HL-60 (cell line): ENCODE measurements around the gene SCG3.

Source experiments
- GABPA ChIP-seq: IDR thresholded peaks from 2 replicates; pipeline ENCODE4 v1.6.1; 2012; ENCODE audit warnings: low read depth
- POLR2AphosphoS5 ChIP-seq: IDR thresholded peaks from 2 replicates; pipeline ENCODE4 v1.6.1; 2012; ENCODE audit warnings: low read depth
- SPI1 ChIP-seq: IDR thresholded peaks from 2 replicates; pipeline ENCODE4 v1.6.1; 2012; ENCODE audit warnings: low read depth, mild to moderate bottlenecking, borderline replicate concordance
- TF ChIP-seq, protein P1 (sequence below): IDR thresholded peaks from one replicate; pipeline ENCODE4 v1.5.1; 2011; ENCODE audit warnings: low read length, control low read depth, inconsistent platforms; ENCODE audit not compliant: insufficient read depth
- TF ChIP-seq, protein P2 (sequence below): IDR thresholded peaks from 2 replicates; pipeline ENCODE4 v1.6.1; 2012; ENCODE audit warnings: low read depth; ENCODE audit not compliant: insufficient replicate concordance

DNA sequence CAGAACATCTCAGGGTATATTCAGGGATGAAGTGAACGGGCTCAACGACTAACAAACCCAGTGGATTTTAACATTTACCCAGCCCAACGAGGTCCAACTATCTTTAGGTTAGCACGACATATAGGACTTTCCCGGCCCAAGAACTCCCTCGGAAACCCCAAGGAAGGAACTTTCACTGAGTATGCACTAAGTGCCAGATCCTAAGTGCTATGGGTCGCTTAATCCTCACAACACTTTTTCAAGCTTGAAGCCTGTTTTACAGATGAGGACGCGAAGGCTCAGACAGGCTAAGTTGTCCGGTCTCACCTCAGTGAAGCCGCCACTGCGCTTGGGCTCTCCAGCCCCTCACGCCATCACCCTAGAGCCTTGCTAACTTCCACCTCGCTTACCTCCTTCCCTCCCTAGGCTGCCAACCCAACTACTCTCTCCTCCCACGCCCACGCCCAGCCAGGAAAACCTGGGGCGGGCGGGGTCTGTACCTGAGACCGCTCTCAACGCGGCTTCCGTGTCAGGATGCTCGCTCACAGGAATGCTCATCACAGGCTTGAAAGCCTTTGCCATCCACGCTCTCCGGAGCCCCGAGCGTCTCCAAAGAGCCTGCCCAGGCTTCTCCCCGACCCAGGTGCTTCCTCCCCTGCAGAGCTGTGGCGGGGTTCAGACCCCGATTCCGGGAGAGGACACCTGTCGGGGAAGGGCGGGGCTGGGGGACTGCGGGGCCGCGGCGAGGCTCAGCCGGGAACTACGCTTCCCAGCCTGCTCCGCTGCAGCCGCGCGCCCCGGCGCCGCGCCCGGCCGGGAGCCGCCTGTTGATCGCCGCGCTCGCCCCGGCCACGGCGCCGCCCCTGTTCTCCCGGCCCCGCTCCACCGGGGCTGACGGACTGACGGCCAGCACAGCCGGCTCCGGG lies 69.7 kb downstream of the SCG3 start, which contains the start of gene TMOD2:
- no peak for TF ChIP-seq GABPA
- TF ChIP-seq, protein P1, sequence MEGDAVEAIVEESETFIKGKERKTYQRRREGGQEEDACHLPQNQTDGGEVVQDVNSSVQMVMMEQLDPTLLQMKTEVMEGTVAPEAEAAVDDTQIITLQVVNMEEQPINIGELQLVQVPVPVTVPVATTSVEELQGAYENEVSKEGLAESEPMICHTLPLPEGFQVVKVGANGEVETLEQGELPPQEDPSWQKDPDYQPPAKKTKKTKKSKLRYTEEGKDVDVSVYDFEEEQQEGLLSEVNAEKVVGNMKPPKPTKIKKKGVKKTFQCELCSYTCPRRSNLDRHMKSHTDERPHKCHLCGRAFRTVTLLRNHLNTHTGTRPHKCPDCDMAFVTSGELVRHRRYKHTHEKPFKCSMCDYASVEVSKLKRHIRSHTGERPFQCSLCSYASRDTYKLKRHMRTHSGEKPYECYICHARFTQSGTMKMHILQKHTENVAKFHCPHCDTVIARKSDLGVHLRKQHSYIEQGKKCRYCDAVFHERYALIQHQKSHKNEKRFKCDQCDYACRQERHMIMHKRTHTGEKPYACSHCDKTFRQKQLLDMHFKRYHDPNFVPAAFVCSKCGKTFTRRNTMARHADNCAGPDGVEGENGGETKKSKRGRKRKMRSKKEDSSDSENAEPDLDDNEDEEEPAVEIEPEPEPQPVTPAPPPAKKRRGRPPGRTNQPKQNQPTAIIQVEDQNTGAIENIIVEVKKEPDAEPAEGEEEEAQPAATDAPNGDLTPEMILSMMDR = no peak
- no peak for TF ChIP-seq POLR2AphosphoS5
- TF ChIP-seq, protein P2, sequence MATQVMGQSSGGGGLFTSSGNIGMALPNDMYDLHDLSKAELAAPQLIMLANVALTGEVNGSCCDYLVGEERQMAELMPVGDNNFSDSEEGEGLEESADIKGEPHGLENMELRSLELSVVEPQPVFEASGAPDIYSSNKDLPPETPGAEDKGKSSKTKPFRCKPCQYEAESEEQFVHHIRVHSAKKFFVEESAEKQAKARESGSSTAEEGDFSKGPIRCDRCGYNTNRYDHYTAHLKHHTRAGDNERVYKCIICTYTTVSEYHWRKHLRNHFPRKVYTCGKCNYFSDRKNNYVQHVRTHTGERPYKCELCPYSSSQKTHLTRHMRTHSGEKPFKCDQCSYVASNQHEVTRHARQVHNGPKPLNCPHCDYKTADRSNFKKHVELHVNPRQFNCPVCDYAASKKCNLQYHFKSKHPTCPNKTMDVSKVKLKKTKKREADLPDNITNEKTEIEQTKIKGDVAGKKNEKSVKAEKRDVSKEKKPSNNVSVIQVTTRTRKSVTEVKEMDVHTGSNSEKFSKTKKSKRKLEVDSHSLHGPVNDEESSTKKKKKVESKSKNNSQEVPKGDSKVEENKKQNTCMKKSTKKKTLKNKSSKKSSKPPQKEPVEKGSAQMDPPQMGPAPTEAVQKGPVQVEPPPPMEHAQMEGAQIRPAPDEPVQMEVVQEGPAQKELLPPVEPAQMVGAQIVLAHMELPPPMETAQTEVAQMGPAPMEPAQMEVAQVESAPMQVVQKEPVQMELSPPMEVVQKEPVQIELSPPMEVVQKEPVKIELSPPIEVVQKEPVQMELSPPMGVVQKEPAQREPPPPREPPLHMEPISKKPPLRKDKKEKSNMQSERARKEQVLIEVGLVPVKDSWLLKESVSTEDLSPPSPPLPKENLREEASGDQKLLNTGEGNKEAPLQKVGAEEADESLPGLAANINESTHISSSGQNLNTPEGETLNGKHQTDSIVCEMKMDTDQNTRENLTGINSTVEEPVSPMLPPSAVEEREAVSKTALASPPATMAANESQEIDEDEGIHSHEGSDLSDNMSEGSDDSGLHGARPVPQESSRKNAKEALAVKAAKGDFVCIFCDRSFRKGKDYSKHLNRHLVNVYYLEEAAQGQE = no peak
- TF ChIP-seq SPI1 = no peak
